ENCODE measurements around the gene KCTD7.
"Not testable (repeated sequence)": the region's sequence is repeated elsewhere in the genome, so short reads cannot be mapped to it uniquely, and the experiment has no call there.

DNA sequence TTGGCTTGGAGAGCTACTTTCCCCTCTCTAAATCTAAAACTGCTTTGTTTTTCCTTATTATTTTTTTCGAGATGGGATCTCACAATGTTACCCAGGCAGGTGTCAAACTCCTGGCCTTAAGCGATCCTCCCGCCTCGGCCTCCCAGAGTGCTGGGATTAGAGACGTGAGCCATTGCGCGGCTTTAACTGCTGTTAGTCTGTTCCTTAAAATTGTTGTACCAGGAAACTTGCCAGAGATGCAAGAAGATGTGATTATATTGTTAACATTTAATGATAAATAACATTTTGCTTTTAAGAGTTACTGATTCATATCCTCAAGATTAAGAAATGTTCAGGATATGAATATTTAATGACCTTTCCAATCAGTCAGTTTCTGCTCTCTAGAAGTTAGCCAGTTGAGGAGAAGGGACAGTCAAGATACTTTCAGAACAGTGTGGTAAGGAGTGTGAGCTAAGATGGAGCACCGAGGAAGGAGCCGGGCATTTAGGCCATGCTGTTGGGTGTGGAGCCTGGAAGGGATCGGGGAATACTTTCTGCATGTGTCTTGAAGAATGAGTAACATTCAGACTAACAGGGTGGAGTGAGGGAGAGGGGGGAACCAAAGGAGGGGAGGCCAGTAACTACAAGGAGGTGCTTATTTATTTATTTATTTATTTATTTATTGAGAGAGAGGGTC, 54.6 kb downstream of the KCTD7 start:
- TF ChIP-seq, protein P1, sequence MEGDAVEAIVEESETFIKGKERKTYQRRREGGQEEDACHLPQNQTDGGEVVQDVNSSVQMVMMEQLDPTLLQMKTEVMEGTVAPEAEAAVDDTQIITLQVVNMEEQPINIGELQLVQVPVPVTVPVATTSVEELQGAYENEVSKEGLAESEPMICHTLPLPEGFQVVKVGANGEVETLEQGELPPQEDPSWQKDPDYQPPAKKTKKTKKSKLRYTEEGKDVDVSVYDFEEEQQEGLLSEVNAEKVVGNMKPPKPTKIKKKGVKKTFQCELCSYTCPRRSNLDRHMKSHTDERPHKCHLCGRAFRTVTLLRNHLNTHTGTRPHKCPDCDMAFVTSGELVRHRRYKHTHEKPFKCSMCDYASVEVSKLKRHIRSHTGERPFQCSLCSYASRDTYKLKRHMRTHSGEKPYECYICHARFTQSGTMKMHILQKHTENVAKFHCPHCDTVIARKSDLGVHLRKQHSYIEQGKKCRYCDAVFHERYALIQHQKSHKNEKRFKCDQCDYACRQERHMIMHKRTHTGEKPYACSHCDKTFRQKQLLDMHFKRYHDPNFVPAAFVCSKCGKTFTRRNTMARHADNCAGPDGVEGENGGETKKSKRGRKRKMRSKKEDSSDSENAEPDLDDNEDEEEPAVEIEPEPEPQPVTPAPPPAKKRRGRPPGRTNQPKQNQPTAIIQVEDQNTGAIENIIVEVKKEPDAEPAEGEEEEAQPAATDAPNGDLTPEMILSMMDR (IDR thresholded peaks at IDR 0.05), result not testable (repeated sequence)
- not testable (repeated sequence) for TF ChIP-seq POLR2A (IDR thresholded peaks at IDR 0.05)

Measured in adrenal gland (tissue), 5 donors.